Thyroid gland (tissue), 4 donors: ENCODE measurements around the gene MAGEA11.

ENCODE experiments used
- CTCF ChIP-seq, 6 experiments: fragments of 200-600 bp in 3 of 6; fragments of 450-650 bp in 3 of 6; sonication (generic) in 3 of 6; IDR thresholded peaks; one replicate each; pipeline ENCODE4 v1.5.1; 2016 to 2019; ENCODE audit warnings: antibody characterized with exemption in 6 of 6, mild to moderate bottlenecking in 2 of 6, inconsistent platforms in 1 of 6, moderate library complexity in 1 of 6
- POLR2A ChIP-seq, 2 donors: fragments of 450-650 bp; IDR thresholded peaks; one replicate each; pipeline ENCODE4 v1.6.1; 2017; ENCODE audit warnings: antibody characterized with exemption in 2 of 2, mild to moderate bottlenecking in 2 of 2, moderate library complexity in 1 of 2

- TF ChIP-seq CTCF (IDR thresholded peaks at IDR 0.05): no peak
- TF ChIP-seq POLR2A (IDR thresholded peaks at IDR 0.05): no peak
Observed at GRCh38 chrX:149704664-149705063, 7.2 kb upstream of the MAGEA11 start.
